ENCODE data around the gene APOD.

GRCh38 chr3:195532345-195532744 is 51.4 kb downstream of the APOD start:
- TF ChIP-seq CTCF (IDR thresholded peaks at IDR 0.05) (no peak), POLR2A (IDR thresholded peaks at IDR 0.05) (no peak)
